IPS-18c (cell line): ENCODE results near the gene EFCAB6.
"Not testable (repeated sequence)": the region's sequence is repeated elsewhere in the genome, so short reads cannot be mapped to it uniquely, and the experiment has no call there.

Source experiments
- H3K4me3 ChIP-seq: 2 replicates; pipeline ENCODE4 v1.7.0; 2013; ENCODE audit warnings: low read depth, mild to moderate bottlenecking, low read length, moderate library complexity; ENCODE audit not compliant: insufficient read depth
- H3K9me3 ChIP-seq: one replicate; pipeline ENCODE4 v1.6.1; 2013; ENCODE audit warnings: mild to moderate bottlenecking, low read length, moderate library complexity; ENCODE audit not compliant: control insufficient read depth, insufficient read depth

Gene EFCAB6

DNA sequence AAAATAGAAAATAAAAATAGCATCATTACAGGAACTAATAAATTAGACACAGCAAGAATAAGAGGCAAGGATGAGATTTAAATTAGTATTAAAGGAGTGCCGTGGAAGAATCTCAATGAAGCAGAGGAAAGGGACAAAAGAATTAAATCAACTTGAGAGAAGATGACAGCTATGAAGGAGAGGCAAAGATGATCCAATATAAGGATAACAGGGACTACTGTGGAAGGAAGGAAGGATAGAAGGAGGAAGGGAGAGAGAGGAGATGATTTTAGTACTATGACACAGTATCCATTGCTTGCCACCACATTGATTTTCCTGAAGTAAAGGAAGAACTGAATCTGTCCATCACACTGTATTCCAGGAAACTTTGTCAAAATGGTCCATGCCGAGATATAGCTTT, 98.0 kb downstream of the EFCAB6 start:
- Histone ChIP-seq H3K9me3 (no peaks in the 10 kb centered on the region), H3K4me3 (no peak overlapping the region)

- Histone ChIP-seq H3K4me3 (no peak overlapping the region), H3K9me3 (no peaks in the 10 kb centered on the region)
These were observed 100.4 kb downstream of the EFCAB6 start for GRCh38 chr22:43711681-43712080.

DNA sequence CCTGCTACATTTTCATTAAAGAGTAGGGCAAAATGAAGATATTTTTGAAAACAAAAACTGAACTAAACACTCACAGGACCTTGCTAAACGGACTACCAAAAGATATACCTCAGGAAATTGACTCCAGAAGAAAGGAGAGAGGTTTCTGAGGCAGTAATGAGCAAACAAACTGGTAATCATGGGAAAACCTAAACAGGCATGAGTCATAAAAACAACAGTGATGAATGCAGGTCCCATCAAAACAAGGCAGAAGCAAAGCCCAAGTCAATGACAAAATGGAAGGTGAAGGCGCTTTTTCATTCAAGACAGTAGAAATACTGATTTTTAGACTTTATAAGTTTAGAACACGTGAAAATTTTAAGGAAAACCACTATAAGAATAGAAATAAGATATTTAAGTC, 104.5 kb downstream of the EFCAB6 start:
- Histone ChIP-seq H3K9me3 (no peaks in the 10 kb centered on the region), H3K4me3 (no peak overlapping the region)

GRCh38 chr22:43706571-43707328, 105.4 kb downstream of the EFCAB6 start:
- Histone ChIP-seq H3K4me3 (no peak overlapping the region), H3K9me3 (no peaks in the 10 kb centered on the region)

DNA sequence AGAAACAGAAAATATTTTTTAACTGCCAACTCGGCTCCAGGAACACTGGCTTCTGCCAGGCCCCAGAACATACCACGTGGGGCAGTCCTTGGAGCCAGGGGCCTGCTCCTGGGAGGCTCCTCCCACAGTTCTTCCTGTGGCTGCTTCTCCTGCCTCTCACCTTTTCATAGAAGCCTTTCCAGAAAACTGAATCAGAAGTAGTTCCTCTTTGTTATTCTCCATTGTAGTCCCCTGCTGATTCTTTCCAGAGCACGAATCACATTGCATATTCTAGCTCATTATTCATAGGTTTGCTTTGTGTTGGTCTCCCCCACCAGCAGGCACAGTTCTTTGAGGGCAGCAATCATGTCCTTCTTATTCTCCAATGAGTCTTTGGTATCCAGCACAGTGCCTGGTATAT, 106.0 kb downstream of the EFCAB6 start:
- no peak overlapping the region for H3K4me3 ChIP-seq

GRCh38 chr22:43704051-43704450, 108.1 kb downstream of the EFCAB6 start:
- H3K9me3 ChIP-seq = no peaks in the 10 kb centered on the region
- H3K4me3 ChIP-seq = no peak overlapping the region

More for the DNA sequence above, 106.0 kb downstream of the EFCAB6 start:
- no peaks in the 10 kb centered on the region for H3K9me3 ChIP-seq

- Histone ChIP-seq H3K4me3 (no peak overlapping the region), H3K9me3 (no peaks in the 10 kb centered on the region)
These were observed 113.7 kb downstream of the EFCAB6 start for GRCh38 chr22:43698403-43698802.

DNA sequence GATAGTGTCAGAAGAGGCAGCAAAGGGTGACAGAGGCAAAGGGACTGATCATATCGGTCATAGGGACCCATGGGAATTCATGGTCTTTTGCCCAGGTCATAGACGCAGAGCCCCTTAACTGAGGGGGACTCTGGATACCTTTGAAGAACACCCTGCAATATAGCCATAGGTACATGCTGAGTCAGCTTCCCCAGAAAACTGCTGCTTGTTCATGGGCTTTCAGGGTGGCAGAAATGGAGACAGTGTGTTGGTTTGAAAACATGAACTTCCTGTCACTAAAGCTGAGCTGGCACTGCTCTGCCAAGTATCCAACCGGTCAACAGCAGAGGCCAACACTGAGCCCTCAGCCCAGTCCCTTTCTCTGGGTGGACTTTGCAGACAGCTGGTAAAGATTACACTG, 114.2 kb downstream of the EFCAB6 start:
- no peak overlapping the region for H3K4me3 ChIP-seq
- no peaks in the 10 kb centered on the region for H3K9me3 ChIP-seq

DNA sequence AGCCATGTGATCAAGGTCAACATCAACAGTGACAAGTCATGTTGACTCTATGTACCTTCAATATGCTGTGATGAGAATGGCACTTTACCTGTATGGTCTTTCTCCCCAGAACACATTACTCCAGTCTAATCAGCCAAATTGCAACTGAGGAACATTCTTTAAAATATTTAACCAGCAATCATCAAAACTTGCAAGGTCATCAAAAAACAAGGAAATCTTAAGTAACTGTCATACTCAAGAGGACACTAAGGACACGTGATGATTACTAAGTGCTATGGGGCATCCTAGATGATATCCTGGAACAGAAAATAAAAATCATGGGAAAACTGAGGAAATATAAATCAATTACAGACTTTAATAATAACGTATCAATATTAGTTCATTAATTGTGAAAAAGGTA, 118.9 kb downstream of the EFCAB6 start:
- no peaks in the 10 kb centered on the region for H3K9me3 ChIP-seq
- H3K4me3 ChIP-seq = no peak overlapping the region

DNA sequence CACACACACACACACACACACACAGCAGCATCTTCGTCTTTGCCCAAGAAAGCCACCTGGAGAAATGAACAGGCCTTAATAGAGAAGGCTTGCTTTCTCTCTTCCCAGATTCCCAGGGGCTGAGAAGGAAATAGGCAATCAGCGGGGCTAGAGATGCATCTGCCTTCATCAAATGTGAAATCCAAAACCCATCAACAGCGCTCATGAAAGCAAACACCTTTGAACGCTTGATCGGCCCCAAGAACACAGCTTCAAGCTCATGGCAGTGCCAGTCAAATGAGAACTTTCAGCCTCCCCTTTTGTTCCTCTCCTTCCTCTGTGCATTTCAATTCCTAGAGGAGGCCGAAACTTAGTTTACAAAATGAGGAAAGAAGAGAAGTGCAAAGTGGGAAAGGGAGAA, 122.7 kb downstream of the EFCAB6 start:
- no peaks in the 10 kb centered on the region for H3K9me3 ChIP-seq
- H3K4me3 ChIP-seq = no peak overlapping the region

DNA sequence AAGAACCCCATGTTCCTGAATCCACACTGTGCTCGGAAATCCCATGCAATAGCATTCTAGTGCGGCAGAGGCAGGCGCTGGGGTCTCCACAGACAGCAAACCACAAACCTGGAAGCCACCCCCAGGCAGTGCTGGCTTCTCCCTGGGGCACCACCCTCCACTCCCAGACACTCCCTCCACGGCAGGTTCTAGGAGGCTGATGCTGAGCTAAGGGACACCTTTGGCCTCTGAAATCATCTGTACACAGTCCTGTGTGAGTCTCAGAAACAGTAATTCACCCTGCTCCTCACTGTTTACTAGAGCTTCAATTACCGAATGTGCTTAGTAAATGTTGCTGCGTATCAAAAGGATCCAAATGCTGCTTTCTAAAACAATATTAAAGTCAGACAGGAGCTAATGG, 129.3 kb downstream of the EFCAB6 start:
- peaks cover 2% of the 10 kb centered on the region for H3K9me3 ChIP-seq
- H3K4me3 ChIP-seq = no peak overlapping the region

GRCh38 chr22:43681731-43682360, 130.3 kb downstream of the EFCAB6 start:
- Histone ChIP-seq H3K9me3 (peaks cover 2% of the 10 kb centered on the region), H3K4me3 (no peak overlapping the region)

GRCh38 chr22:43670513-43670912, 141.6 kb downstream of the EFCAB6 start:
- no peak overlapping the region for H3K4me3 ChIP-seq

DNA sequence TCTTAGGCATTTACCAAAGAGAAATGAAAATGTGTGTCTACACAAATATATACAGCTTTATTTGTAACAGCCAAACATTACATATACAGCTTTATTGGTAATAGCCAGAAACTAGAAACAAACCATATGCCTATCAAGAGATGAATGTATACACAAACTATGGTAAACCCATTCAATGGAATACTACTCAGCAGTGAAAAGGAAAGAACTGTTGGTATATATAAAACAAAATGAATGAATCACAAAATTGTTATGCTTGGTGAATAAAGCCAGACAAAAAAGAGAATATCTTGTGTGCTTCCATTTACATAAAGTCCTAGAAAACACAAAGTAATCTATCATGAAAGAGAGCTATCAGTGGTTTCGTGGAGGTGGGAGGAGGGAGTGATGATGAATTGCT, 142.9 kb downstream of the EFCAB6 start:
- no peaks in the 10 kb centered on the region for H3K9me3 ChIP-seq
- H3K4me3 ChIP-seq = no peak overlapping the region

More at GRCh38 chr22:43670513-43670912, 141.6 kb downstream of the EFCAB6 start:
- no peaks in the 10 kb centered on the region for H3K9me3 ChIP-seq

DNA sequence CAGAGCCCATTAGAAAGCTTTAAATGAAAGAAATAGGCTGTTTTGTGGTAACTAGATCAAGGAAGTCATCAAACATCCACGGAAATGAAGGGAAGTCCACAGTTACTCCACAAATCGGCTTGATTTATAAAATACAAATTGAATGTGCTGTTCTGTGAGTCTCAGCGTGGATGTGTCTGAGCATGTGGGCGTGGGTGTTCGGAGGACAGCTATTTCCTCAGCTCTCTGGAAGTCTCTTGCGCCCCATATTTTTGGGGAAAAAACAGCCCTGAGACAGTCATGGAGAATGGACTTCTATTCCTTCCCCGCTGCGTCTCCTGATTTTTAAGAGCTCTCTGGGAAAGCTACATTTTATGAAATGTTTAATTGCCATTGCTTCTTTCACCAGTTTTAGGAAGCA, 144.4 kb downstream of the EFCAB6 start:
- H3K9me3 ChIP-seq = no peaks in the 10 kb centered on the region

GRCh38 chr22:43666457-43666856, 145.6 kb downstream of the EFCAB6 start:
- Histone ChIP-seq H3K9me3 (no peaks in the 10 kb centered on the region), H3K4me3 (no peak overlapping the region)

More for the DNA sequence above, 144.4 kb downstream of the EFCAB6 start:
- no peak overlapping the region for H3K4me3 ChIP-seq

DNA sequence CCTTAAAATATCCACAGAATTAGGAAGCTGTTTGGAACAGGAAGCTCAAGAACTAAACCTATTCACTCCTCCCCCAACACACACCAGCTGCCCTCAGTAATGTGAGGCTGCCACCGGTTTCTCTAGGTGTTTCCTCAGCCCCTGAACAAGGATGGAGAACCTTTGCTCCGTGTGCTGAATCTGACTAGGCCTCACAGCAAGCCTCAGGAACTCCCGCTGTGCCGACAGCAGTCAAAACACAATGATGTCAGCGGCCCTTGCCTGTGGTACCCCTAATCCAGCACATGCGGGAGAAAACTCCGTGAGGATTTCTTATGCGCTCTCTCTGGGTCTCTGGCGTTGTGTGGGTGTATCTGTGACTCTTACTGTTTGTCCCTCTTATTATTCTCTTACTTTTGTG, 153.3 kb downstream of the EFCAB6 start:
- no peaks in the 10 kb centered on the region for H3K9me3 ChIP-seq

GRCh38 chr22:43656581-43656980, 155.5 kb downstream of the EFCAB6 start:
- not testable (repeated sequence) for H3K9me3 ChIP-seq, H3K4me3 ChIP-seq

More for the DNA sequence above, 153.3 kb downstream of the EFCAB6 start:
- H3K4me3 ChIP-seq = no peak overlapping the region
